Chondrocyte (in vitro differentiated cells): ENCODE measurements around the gene RYR2. TPM values are rescaled to one million over a fixed set of nuclear protein-coding genes. Genes with fewer than 3 reads are reported as not detected.
"Not testable (repeated sequence)": the region's sequence is repeated elsewhere in the genome, so short reads cannot be mapped to it uniquely, and the experiment has no call there.

ENCODE experiments used
- DNase-seq: peaks from one replicate; pipeline ENCODE4 v3.0.0; 2021; ENCODE audit warnings: mixed read lengths, low spot score
- H3K27ac Mint-ChIP-seq: one replicate; pipeline ENCODE4 v1.8.0; 2021; ENCODE audit warnings: mild to moderate bottlenecking, moderate library complexity, mixed read lengths; ENCODE audit not compliant: unreplicated experiment
- H3K27me3 Mint-ChIP-seq: 2 replicates; pipeline ENCODE4 v1.8.0; 2021; ENCODE audit warnings: low read depth, mixed read lengths
- H3K36me3 Mint-ChIP-seq: 2 replicates; pipeline ENCODE4 v1.8.0; 2021; ENCODE audit warnings: low read depth, mixed read lengths
- H3K4me1 Mint-ChIP-seq: 2 replicates; pipeline ENCODE4 v1.8.0; 2021; ENCODE audit warnings: low read depth, mild to moderate bottlenecking, mixed read lengths
- H3K4me3 Mint-ChIP-seq: one replicate; pipeline ENCODE4 v1.8.0; 2021; ENCODE audit warnings: mild to moderate bottlenecking, moderate library complexity, mixed read lengths; ENCODE audit not compliant: unreplicated experiment
- H3K9me3 Mint-ChIP-seq: 2 replicates; pipeline ENCODE4 v1.8.0; 2021; ENCODE audit warnings: low read depth, mixed read lengths
- total RNA-seq: library from RNA; stranded (reverse); gene quantifications from 3 replicates; pipeline ENCODE4 v1.2.1, GENCODE V29; 2021
- TF ChIP-seq, protein P1 (sequence below): fragments of 200-600 bp; sonication (generic); IDR thresholded peaks from 2 replicates; pipeline ENCODE4 v1.5.0; 2021; ENCODE audit warnings: antibody characterized with exemption, mild to moderate bottlenecking, moderate library complexity

RYR2 gene
- total RNA-seq, 1 donor from 2014 or later: 0.12 TPM

DNA sequence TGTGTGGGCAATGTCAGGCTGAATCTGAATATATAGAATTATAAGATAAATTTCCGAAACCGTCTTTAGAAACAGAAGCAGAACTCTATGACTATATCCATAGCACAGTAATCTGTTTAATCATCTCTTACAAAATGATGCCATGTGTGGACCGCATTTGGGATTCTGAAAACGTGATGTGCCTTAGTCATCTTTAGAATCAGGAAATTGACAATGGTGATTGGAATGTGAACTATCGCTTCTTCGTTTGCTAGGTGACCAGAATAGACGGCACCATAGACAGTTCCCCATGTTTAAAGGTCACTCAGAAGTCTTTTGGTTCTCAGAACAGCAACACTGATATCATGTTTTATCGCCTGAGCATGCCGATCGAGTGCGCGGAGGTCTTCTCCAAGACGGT is 548.4 kb downstream of the RYR2 start:
- Mint-ChIP-seq H3K36me3 (no peaks in the 10 kb centered on the region), H3K9me3 (peaks cover 10% of the 10 kb centered on the region), H3K27me3 (no peaks in the 10 kb centered on the region), H3K4me3 (no peak overlapping the region), H3K4me1 (no peaks in the 10 kb centered on the region), H3K27ac (no peak overlapping the region)
- TF ChIP-seq, protein P1, sequence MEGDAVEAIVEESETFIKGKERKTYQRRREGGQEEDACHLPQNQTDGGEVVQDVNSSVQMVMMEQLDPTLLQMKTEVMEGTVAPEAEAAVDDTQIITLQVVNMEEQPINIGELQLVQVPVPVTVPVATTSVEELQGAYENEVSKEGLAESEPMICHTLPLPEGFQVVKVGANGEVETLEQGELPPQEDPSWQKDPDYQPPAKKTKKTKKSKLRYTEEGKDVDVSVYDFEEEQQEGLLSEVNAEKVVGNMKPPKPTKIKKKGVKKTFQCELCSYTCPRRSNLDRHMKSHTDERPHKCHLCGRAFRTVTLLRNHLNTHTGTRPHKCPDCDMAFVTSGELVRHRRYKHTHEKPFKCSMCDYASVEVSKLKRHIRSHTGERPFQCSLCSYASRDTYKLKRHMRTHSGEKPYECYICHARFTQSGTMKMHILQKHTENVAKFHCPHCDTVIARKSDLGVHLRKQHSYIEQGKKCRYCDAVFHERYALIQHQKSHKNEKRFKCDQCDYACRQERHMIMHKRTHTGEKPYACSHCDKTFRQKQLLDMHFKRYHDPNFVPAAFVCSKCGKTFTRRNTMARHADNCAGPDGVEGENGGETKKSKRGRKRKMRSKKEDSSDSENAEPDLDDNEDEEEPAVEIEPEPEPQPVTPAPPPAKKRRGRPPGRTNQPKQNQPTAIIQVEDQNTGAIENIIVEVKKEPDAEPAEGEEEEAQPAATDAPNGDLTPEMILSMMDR: no peak
- no peak for DNase-seq

DNA sequence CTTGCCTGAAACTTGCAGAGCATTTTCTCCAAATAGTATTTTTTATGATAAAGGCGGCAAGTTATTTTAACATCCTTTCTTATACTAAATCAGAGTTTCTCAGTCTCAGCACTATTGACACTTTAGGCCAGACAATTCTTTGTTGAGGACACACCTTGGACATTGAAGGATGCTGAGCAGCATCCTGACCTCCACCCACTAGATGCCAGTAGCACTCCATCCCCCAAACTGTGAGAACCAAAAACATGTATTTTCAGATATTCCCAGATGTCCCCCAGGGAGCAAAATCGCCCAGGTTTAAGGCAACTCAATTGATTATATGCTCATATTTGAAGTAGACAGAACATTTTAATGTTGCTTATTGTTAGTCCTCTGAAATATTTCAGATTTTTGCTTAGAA is 549.4 kb downstream of the RYR2 start:
- Mint-ChIP-seq H3K27me3 (no peaks in the 10 kb centered on the region), H3K4me1 (no peaks in the 10 kb centered on the region), H3K36me3 (no peaks in the 10 kb centered on the region), H3K9me3 (peaks cover 19% of the 10 kb centered on the region), H3K27ac (no peak overlapping the region), H3K4me3 (no peak overlapping the region)
- TF ChIP-seq, protein P1: no peak
- DNase-seq: no peak

DNA sequence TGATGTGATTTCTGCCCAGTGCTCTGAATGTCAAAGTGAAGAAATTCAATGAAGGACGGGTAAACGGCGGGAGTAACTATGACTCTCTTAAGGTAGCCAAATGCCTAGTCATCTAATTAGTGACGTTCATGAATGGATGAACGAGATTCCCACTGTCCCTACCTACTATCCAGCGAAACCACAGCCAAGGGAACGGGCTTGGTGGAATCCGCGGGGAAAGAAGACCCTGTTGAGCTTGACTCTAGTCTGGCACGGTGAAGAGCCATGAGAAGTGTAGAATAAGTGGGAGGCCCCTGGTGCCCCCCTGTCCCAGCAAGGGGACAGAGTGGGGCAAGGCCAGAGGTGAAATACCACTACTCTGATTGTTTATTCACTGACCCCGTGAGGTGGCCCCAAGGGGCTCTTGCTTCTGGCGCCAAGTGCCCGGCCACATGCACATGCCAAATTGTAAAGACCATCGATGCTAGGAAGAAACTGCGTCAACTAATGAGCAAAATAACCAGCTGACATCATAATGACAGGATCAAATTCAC is 561.1 kb downstream of the RYR2 start:
- H3K27me3 Mint-ChIP-seq, H3K27ac Mint-ChIP-seq, DNase-seq, H3K4me3 Mint-ChIP-seq, H3K36me3 Mint-ChIP-seq, H3K4me1 Mint-ChIP-seq: not testable (repeated sequence)
- H3K9me3 Mint-ChIP-seq: peaks cover 37% of the 10 kb centered on the region

DNA sequence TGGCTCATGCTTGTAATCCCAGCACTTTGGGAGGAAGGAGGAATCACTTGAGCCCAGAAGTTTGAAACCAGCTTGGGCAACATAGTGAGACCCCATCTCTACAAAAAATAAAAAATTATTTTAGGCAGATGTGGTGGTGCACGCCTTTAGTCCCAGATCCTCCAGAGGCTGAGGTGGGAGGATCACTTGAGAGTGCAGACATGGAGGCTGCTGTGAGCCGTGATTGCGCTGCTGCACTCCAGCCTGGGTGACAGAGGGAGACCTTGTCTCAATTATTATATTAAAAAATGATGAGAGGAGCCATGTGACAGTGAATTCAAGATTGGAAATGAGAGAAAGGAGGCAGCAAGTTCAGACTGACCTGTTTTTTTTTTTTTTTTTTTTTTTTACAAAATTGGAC is 566.4 kb downstream of the RYR2 start:
- peaks cover 33% of the 10 kb centered on the region for H3K9me3 Mint-ChIP-seq
- no peak overlapping the region for H3K4me3 Mint-ChIP-seq
- no peaks in the 10 kb centered on the region for H3K4me1 Mint-ChIP-seq
- H3K27me3 Mint-ChIP-seq: no peaks in the 10 kb centered on the region
- DNase-seq: no peak
- H3K36me3 Mint-ChIP-seq: no peaks in the 10 kb centered on the region
- TF ChIP-seq, protein P1: no peak
- no peak overlapping the region for H3K27ac Mint-ChIP-seq

DNA sequence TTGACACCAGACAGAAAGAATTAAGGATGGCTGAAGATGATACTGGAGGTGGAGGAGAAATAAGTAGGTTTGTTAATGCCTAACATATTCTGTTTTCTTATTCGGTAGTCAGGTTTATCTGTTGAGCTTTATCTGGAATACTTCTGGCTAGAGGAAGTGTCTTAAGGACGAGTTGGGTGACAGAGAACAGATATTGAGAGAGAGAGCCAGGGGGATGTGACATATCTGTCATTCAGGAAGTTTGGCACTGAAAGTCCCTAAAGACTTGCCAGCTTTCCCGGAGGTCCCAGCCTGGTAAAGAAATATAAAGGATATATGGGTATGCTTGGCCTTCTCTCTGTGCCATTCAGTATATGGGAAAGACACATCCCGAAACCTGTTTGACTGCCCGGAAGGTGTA is 568.2 kb downstream of the RYR2 start:
- Mint-ChIP-seq H3K9me3 (peaks cover 24% of the 10 kb centered on the region), H3K27ac (no peak overlapping the region), H3K36me3 (no peaks in the 10 kb centered on the region), H3K4me3 (no peak overlapping the region), H3K27me3 (no peaks in the 10 kb centered on the region), H3K4me1 (no peaks in the 10 kb centered on the region)
- TF ChIP-seq, protein P1: no peak
- DNase-seq: no peak

DNA sequence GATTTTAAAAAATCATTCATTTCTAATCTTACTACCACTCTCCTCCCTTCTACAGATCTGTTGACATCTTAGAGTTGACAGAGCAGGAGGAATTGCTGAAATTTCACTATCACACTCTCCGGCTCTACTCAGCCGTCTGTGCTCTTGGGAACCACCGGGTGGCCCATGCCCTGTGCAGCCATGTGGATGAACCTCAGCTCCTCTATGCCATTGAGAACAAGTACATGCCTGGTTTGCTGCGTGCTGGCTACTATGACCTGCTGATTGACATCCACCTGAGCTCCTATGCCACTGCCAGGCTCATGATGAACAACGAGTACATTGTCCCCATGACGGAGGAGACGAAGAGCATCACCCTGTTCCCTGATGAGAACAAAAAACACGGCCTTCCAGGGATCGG is 572.0 kb downstream of the RYR2 start:
- peaks cover 30% of the 10 kb centered on the region for H3K9me3 Mint-ChIP-seq
- H3K27ac Mint-ChIP-seq: no peak overlapping the region
- no peak for DNase-seq
- no peaks in the 10 kb centered on the region for H3K4me1 Mint-ChIP-seq
- no peak overlapping the region for H3K4me3 Mint-ChIP-seq
- no peaks in the 10 kb centered on the region for H3K36me3 Mint-ChIP-seq
- no peaks in the 10 kb centered on the region for H3K27me3 Mint-ChIP-seq
- TF ChIP-seq, protein P1: no peak
